ENCODE results near the gene TBC1D7.

TBC1D7 gene

GRCh38 chr6:13304580-13305260, 23.6 kb downstream of the TBC1D7 start:
- no peak for TF ChIP-seq ZFX (IDR thresholded peaks at IDR 0.05; ENCODE audit: borderline replicate concordance)
- TF ChIP-seq CTCF (IDR thresholded peaks at IDR 0.05) = no peak
- H3K27ac ChIP-seq = no peak overlapping the region

- no peak overlapping the region for H3K27ac ChIP-seq
- TF ChIP-seq CTCF (IDR thresholded peaks at IDR 0.05) (no peak), ZFX (IDR thresholded peaks at IDR 0.05; ENCODE audit: borderline replicate concordance) (no peak)
These were observed 24.2 kb downstream of the TBC1D7 start for GRCh38 chr6:13304101-13304500.

- TF ChIP-seq ZFX (IDR thresholded peaks at IDR 0.05; ENCODE audit: borderline replicate concordance) = no peak
- TF ChIP-seq CTCF (IDR thresholded peaks at IDR 0.05) = no peak
- no peak overlapping the region for H3K27ac ChIP-seq
These were observed 24.7 kb downstream of the TBC1D7 start for GRCh38 chr6:13303668-13304017.

- no peak overlapping the region for H3K27ac ChIP-seq
These were observed 25.3 kb downstream of the TBC1D7 start for GRCh38 chr6:13302751-13303667.

GRCh38 chr6:13302291-13302690, 26.0 kb downstream of the TBC1D7 start:
- H3K27ac ChIP-seq = no peak overlapping the region

More at GRCh38 chr6:13302751-13303667, 25.3 kb downstream of the TBC1D7 start:
- TF ChIP-seq ZFX (IDR thresholded peaks at IDR 0.05; ENCODE audit: borderline replicate concordance) (no peak), CTCF (IDR thresholded peaks at IDR 0.05) (no peak)

GRCh38 chr6:13300643-13301590, 27.4 kb downstream of the TBC1D7 start:
- H3K27ac ChIP-seq = no peak overlapping the region
- no peak for TF ChIP-seq ZFX (IDR thresholded peaks at IDR 0.05; ENCODE audit: borderline replicate concordance)
- TF ChIP-seq CTCF (IDR thresholded peaks at IDR 0.05) = no peak

More at GRCh38 chr6:13302291-13302690, 26.0 kb downstream of the TBC1D7 start:
- TF ChIP-seq ZFX (IDR thresholded peaks at IDR 0.05; ENCODE audit: borderline replicate concordance) = no peak
- no peak for TF ChIP-seq CTCF (IDR thresholded peaks at IDR 0.05)
